WERI-Rb-1 (cell line): ENCODE measurements around the gene CTIF.

Experiments
- DNase-seq: peaks from one replicate; pipeline ENCODE4 v3.0.0-alpha.2; 2020
- H3K27ac ChIP-seq: fragments of 250-450 bp; sonication (Bioruptor Pico); 2 replicates; pipeline ENCODE4 v1.5.1; 2020; ENCODE audit warnings: mild to moderate bottlenecking, moderate library complexity
- H3K27me3 ChIP-seq: fragments of 250-450 bp; sonication (Bioruptor Pico); 2 replicates; pipeline ENCODE4 v1.5.1; 2021; ENCODE audit warnings: mild to moderate bottlenecking, low read depth, moderate library complexity; ENCODE audit not compliant: insufficient read depth, severe bottlenecking
- H3K36me3 ChIP-seq: fragments of 250-450 bp; sonication (Bioruptor Pico); 2 replicates; pipeline ENCODE4 v1.5.1; 2020; ENCODE audit warnings: mild to moderate bottlenecking, moderate library complexity
- H3K4me3 ChIP-seq: 2 replicates; pipeline ENCODE4 v1.5.1; 2011; ENCODE audit warnings: low read depth, mild to moderate bottlenecking, control low read depth, low read length
- H3K9me3 ChIP-seq: fragments of 250-450 bp; sonication (Bioruptor Pico); 2 replicates; pipeline ENCODE4 v1.5.1; 2021; ENCODE audit warnings: mild to moderate bottlenecking, moderate library complexity; ENCODE audit not compliant: severe bottlenecking
- CTCF ChIP-seq: IDR thresholded peaks from 2 replicates; pipeline ENCODE4 v1.5.1; 2011; ENCODE audit warnings: low read depth, mild to moderate bottlenecking, control low read depth, inconsistent platforms, low read length

Gene CTIF

DNA sequence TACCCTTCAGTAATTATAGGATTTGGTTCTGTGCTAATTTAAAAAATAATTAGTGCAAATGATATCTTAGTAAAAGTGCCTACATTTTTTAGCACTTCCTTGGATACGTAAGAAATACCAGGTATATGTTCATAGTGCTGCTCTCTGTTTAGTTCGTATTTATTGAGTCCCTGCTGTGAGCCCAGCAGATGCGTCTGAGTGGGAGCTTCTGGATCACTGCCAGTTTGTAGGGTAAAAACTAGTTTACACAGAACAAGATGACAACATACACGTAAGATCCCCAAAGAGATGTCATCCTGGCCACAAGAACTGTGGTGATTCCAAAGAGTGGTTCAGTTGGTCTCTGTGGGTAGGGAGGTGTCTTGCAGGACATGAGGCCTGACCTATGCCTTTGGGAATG lies 103.2 kb downstream of the CTIF start:
- no peak for DNase-seq
- no peak for TF ChIP-seq CTCF
- Histone ChIP-seq H3K27me3 (no peaks in the 10 kb centered on the region), H3K4me3 (no peak overlapping the region), H3K9me3 (peaks cover 8% of the 10 kb centered on the region), H3K27ac (no peak overlapping the region), H3K36me3 (peaks cover 18% of the 10 kb centered on the region)

- no peak overlapping the region for H3K4me3 ChIP-seq
- DNase-seq, result no peak
- H3K9me3 ChIP-seq, result peaks cover 8% of the 10 kb centered on the region
- H3K27ac ChIP-seq, result no peak overlapping the region
- no peak for TF ChIP-seq CTCF
- peaks cover 18% of the 10 kb centered on the region for H3K36me3 ChIP-seq
- no peaks in the 10 kb centered on the region for H3K27me3 ChIP-seq
Observed at GRCh38 chr18:48642503-48642902, 103.7 kb downstream of the CTIF start.

DNA sequence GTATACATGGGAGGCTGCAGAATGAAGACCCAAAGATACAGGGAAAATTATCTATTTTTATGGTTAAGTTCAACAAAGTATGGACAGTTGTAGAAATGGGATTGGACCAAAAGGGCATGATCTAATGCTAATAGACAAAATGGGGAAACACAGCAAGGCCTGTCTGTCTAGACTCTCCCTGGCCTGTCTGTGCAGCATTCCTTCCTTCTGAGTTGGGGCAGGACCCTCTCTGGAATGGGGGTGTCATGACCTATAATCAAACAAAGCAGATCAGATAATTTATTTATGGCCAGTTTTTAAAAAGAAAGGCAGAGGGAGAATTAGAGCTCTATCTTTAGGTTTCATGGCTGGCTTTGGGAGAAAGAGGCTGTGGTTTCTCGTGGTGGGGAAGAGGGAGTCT lies 104.4 kb downstream of the CTIF start:
- Histone ChIP-seq H3K36me3 (peaks cover 18% of the 10 kb centered on the region), H3K27me3 (no peaks in the 10 kb centered on the region), H3K27ac (no peak overlapping the region), H3K4me3 (no peak overlapping the region), H3K9me3 (peaks cover 8% of the 10 kb centered on the region)
- no peak for DNase-seq
- TF ChIP-seq CTCF, result no peak

- H3K36me3 ChIP-seq, result peaks cover 18% of the 10 kb centered on the region
- no peak for TF ChIP-seq CTCF
Observed at GRCh38 chr18:48644029-48644428, 105.2 kb downstream of the CTIF start.

DNA sequence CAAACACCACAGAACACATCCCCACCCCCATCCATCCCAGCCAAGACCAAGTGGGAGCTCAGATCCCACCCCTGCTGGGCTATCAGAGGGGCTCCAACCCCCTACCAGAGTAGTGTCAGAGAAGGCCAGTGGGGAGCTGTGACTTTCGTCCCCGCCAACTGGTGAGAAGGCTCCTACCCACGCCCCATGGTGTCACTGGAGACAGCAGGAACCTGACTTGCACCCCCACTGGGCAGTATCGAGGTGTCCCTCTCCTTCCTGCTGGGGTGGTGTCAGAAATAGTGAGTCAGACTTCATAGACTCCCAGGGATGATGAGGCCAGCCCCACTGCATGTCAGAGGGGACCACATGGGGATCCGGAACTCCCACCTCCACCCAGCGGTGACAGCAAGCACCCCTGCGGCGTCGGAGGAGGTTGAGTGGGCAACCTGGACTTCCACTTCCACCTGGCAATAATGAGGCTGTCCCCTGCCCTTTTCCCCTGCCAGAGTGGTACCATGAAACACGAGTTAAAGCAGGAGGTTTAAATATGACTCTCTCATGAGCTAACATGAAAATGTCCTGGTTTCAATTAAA lies 106.7 kb downstream of the CTIF start:
- no peak overlapping the region for H3K4me3 ChIP-seq
- peaks cover 10% of the 10 kb centered on the region for H3K9me3 ChIP-seq
- no peaks in the 10 kb centered on the region for H3K27me3 ChIP-seq
- peaks cover 8% of the 10 kb centered on the region for H3K36me3 ChIP-seq
- DNase-seq, result no peak
- TF ChIP-seq CTCF, result no peak
- H3K27ac ChIP-seq, result no peak overlapping the region

More at GRCh38 chr18:48644029-48644428, 105.2 kb downstream of the CTIF start:
- no peak for DNase-seq
- no peak overlapping the region for H3K4me3 ChIP-seq
- no peak overlapping the region for H3K27ac ChIP-seq
- no peaks in the 10 kb centered on the region for H3K27me3 ChIP-seq
- peaks cover 8% of the 10 kb centered on the region for H3K9me3 ChIP-seq

DNA sequence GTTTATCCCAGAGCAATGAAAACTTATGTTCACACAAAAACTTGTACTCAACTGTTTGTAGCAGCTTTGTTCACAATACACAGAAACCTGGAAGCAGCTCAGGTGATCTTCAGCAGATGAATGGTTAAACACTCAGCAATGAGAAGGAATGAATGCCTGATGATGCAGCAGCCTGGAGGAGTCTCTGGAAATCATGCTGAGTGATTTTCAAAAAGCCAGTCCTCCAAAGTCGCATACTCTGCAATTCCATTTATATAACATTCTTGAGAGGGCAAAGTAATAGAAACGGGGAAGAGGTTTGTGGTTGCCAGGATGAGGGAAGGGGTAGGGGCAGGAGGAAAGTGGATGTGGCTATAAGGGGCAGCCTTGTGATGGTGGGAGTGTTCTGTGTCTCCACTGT lies 108.1 kb downstream of the CTIF start:
- H3K36me3 ChIP-seq, result peaks cover 6% of the 10 kb centered on the region
- no peak for DNase-seq

More for the DNA sequence above, 108.1 kb downstream of the CTIF start:
- TF ChIP-seq CTCF, result no peak
- Histone ChIP-seq H3K9me3 (peaks cover 13% of the 10 kb centered on the region), H3K27me3 (no peaks in the 10 kb centered on the region), H3K27ac (no peak overlapping the region), H3K4me3 (no peak overlapping the region)
